K562 (cell line): Measurements from ENCODE around the gene PACS1. TPM values are rescaled to one million over a fixed set of nuclear protein-coding genes. Genes with fewer than 3 reads are reported as not detected.

Experiments
- BCL6 ChIP-seq: fragments of 250-450 bp; sonication (Bioruptor Pico); IDR thresholded peaks from 2 replicates; pipeline ENCODE4 v1.4.0; 2020
- CHD7 ChIP-seq: fragments of 200-600 bp; sonication (generic); IDR thresholded peaks from one replicate; pipeline ENCODE4 v1.6.1; 2012; ENCODE audit warnings: mild to moderate bottlenecking, low read depth, low read length, inconsistent platforms
- ELK3 ChIP-seq: fragments of 450-650 bp; formaldehyde crosslinking; IDR thresholded peaks from 2 replicates; pipeline ENCODE4 v1.4.0; 2020; ENCODE audit warnings: mild to moderate bottlenecking
- FOSL1 ChIP-seq: fragments of 200-800 bp; sonication (Bioruptor generic); conservative IDR thresholded peaks from 2 replicates; pipeline ENCODE4 v1.6.1; 2016; ENCODE audit warnings: missing genetic modification characterization, missing compliant biosample characterization
- NR0B1 ChIP-seq: fragments of 450-650 bp; IDR thresholded peaks from one replicate; pipeline ENCODE4 v1.6.1; 2018; ENCODE audit warnings: mild to moderate bottlenecking, moderate library complexity; ENCODE audit not compliant: partially characterized antibody
- RCOR1 ChIP-seq, 2 experiments: IDR thresholded peaks; 2 replicates each; pipeline ENCODE4 v1.6.1; 2012; ENCODE audit warnings: low read depth in 2 of 2, low read length in 2 of 2, borderline replicate concordance in 1 of 2, improper control_type of control experiment in 1 of 2
- ZFX ChIP-seq: sonication (generic); formaldehyde crosslinking; IDR thresholded peaks from 2 replicates; pipeline ENCODE4 v1.8.0; 2022; ENCODE audit warnings: mild to moderate bottlenecking, missing genetic modification reagents, moderate library complexity
- ZNF384 ChIP-seq: IDR thresholded peaks from 2 replicates; pipeline ENCODE4 v1.6.1; 2012; ENCODE audit warnings: low read depth, low read length, improper control_type of control experiment
- polyA plus RNA-seq, 8 experiments: library from polyadenylated mRNA; depleted of rRNA in 4 of 8; stranded (reverse) in 5 of 8; unstranded in 3 of 8; fragments of >200 nt; fragmentation: Nextera tagmentation in 2 of 8; fragmentation: Illumina TruSeq in 1 of 8; extraction: Ambion mirVana in 2 of 8; extraction: Trizol in 1 of 8; gene quantifications; 2 replicates each; pipeline versions ENCODE4 v1.2.1 to v1.2.3, GENCODE V29; 2011 to 2014; ENCODE audit warnings: inconsistent platforms in 1 of 8, missing spikeins in 1 of 8
- total RNA-seq, 7 experiments: library from RNA; depleted of rRNA in 6 of 7; stranded (reverse); fragments of >200 nt in 6 of 7; fragmentation: Illumina TruSeq in 2 of 7; extraction: Trizol in 2 of 7; gene quantifications; 2 replicates each; pipeline versions ENCODE4 v1.2.1 to v1.2.3, GENCODE V29; 2011 to 2021; ENCODE audit warnings: low replicate concordance in 1 of 7
- TF ChIP-seq, protein P1 (sequence below): IDR thresholded peaks from 2 replicates; pipeline ENCODE4 v1.6.1; 2011; ENCODE audit warnings: borderline replicate concordance, low read depth, mild to moderate bottlenecking, moderate library complexity, low read length; ENCODE audit not compliant: insufficient read depth, poor library complexity, severe bottlenecking

The PACS1 gene
- total and polyA plus RNA-seq, 9 of the 15 experiments (the other 6 are each of a cell fraction or from before 2014, with no cell fraction given), result 0.34 to 28.1 (median 8.5) TPM

DNA sequence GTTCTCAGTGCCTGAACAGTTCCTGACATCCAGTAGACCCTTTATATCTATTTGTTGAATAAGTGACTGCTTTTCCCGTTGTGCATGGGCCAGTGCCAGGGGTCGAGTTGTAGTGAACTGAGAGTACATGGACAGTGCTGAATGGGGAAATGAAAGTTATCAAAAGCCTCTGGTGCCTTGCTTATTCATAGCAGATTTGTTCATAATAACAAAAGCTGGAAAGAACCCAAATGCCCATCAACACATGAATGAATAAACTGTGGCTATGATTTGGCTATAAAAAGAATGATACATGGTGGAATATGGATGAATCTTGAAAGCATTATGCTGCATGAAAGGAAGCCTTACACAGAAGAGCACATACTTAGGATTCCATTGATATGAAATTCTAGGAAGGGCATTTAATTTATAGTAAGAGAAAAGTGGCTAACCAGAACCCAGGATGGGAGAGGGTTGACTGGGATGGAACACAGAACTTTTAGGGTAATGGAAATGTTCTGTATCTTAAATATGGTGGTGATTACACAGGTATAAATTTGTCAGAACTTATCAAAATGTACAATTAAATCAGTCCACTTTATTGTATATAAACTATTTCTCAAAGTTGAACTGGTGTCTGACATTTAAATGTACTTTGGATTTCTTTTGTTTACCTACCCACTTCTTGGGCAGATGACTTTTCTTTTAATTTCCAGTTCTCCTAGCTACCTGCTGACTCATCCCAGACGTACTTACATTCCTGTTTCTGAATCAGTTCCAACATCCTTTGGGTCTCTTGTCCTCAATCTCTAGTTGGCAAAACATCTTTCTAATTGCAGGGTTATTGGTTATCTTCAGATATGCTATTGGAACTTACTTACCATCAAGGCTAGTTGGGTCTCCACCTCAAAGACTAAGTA is 42.8 kb downstream of the PACS1 start (continued):
- no peak for TF ChIP-seq CHD7
- TF ChIP-seq RCOR1 (IDR thresholded peaks at IDR 0.05; ENCODE audit: borderline replicate concordance in 1 of 2, low read depth in 2 of 2, low read length in 2 of 2), result 0 out of 4 replicates have a peak, but pooled peaks of 1 of the 2 experiments have one; percentile 24
- peak; percentile 64 for TF ChIP-seq FOSL1 (tag)
- no peak for TF ChIP-seq ZNF384
- TF ChIP-seq NR0B1, result no peak
- no peak for TF ChIP-seq ZFX
- no peak for TF ChIP-seq BCL6 (CRISPR knock-in tag)
- TF ChIP-seq ELK3 (CRISPR knock-in tag), result no peak
- TF ChIP-seq, protein P1, sequence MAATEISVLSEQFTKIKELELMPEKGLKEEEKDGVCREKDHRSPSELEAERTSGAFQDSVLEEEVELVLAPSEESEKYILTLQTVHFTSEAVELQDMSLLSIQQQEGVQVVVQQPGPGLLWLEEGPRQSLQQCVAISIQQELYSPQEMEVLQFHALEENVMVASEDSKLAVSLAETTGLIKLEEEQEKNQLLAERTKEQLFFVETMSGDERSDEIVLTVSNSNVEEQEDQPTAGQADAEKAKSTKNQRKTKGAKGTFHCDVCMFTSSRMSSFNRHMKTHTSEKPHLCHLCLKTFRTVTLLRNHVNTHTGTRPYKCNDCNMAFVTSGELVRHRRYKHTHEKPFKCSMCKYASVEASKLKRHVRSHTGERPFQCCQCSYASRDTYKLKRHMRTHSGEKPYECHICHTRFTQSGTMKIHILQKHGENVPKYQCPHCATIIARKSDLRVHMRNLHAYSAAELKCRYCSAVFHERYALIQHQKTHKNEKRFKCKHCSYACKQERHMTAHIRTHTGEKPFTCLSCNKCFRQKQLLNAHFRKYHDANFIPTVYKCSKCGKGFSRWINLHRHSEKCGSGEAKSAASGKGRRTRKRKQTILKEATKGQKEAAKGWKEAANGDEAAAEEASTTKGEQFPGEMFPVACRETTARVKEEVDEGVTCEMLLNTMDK, result no peak
